NB4 (cell line): ENCODE measurements around the gene UBN1.

Experiments
- DNase-seq: peaks from one replicate; pipeline ENCODE4 v3.0.0; 2010; ENCODE audit warnings: low read depth
- H3K4me3 ChIP-seq: one replicate; pipeline ENCODE4 v1.5.1; 2011; ENCODE audit warnings: mild to moderate bottlenecking, low read depth, low read length, moderate library complexity
- MYC ChIP-seq: IDR thresholded peaks from 2 replicates; pipeline ENCODE4 v1.6.1; 2011; ENCODE audit warnings: low read depth, low read length
- POLR2A ChIP-seq: IDR thresholded peaks from 2 replicates; pipeline ENCODE4 v1.6.1; 2011; ENCODE audit warnings: mild to moderate bottlenecking; ENCODE audit not compliant: insufficient read length; ENCODE audit errors: extremely low read depth
- TF ChIP-seq, protein P1 (sequence below): IDR thresholded peaks from one replicate; pipeline ENCODE4 v1.5.1; 2012; ENCODE audit warnings: low read depth, low read length
- TF ChIP-seq, protein P2 (sequence below): IDR thresholded peaks from 2 replicates; pipeline ENCODE4 v1.6.1; 2011; ENCODE audit warnings: low read depth, low read length

UBN1 gene

DNA sequence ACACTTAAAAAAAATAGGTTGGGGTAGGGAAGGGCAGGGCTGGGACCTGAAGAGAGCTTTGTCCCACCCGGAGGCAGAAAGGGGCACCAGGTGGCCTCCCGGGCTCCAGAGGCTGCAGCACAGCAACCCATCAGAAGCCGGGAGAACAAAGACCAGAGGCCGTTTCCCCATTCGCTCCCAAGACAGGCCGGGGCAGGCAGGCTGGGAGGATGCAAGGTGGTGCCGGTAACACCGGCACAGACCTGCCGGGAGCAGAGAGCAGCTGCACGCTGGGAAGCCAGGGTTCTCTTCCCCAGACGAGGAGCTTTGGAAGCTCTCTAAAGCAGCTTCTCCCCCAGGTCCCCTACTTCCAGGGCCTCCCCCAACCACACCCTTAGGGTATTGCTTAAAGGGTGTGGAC is 84.1 kb downstream of the UBN1 start:
- no peak overlapping the region for H3K4me3 ChIP-seq
- DNase-seq: no peak
- TF ChIP-seq, protein P1, sequence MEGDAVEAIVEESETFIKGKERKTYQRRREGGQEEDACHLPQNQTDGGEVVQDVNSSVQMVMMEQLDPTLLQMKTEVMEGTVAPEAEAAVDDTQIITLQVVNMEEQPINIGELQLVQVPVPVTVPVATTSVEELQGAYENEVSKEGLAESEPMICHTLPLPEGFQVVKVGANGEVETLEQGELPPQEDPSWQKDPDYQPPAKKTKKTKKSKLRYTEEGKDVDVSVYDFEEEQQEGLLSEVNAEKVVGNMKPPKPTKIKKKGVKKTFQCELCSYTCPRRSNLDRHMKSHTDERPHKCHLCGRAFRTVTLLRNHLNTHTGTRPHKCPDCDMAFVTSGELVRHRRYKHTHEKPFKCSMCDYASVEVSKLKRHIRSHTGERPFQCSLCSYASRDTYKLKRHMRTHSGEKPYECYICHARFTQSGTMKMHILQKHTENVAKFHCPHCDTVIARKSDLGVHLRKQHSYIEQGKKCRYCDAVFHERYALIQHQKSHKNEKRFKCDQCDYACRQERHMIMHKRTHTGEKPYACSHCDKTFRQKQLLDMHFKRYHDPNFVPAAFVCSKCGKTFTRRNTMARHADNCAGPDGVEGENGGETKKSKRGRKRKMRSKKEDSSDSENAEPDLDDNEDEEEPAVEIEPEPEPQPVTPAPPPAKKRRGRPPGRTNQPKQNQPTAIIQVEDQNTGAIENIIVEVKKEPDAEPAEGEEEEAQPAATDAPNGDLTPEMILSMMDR: no peak
- TF ChIP-seq MYC (no peak), POLR2A (no peak)
- TF ChIP-seq, protein P2, sequence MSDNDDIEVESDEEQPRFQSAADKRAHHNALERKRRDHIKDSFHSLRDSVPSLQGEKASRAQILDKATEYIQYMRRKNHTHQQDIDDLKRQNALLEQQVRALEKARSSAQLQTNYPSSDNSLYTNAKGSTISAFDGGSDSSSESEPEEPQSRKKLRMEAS: no peak
